ENCODE results near the gene IFITM2.
"Not testable (repeated sequence)": the region's sequence is repeated elsewhere in the genome, so short reads cannot be mapped to it uniquely, and the experiment has no call there.

The IFITM2 gene

DNA sequence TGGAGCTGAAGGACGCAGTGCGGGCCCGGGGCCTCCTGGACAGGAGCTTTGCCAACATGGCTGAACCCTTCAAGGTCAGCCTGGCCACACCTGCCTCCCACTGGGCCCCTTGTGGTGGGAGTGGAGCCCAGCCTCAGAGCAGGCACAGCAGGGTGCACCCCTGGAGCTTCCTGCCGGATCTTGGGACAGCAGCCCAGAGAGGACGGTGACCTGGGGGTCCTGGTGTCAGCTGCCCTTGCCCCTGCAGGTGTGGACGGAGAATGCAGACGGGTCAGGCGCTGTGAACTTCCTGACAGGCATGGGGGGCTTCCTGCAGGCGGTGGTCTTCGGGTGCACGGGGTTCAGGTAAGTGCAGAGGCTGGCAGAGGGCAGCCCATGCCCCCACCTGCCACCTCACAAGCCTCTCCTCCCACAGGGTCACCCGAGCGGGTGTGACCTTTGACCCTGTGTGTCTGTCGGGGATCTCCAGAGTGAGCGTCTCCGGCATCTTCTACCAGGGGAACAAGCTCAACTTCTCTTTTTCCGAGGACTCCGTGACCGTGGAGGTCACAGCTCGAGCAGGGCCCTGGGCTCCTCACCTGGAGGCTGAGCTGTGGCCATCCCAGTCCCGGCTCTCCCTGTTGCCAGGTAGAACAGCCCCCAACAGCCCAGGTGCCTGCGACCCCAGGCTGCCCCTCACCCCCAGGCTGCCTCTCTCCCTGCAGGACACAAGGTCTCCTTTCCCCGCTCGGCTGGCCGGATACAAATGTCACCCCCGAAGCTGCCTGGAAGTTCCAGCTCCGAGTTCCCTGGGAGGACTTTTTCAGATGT, 13.6 kb upstream of the IFITM2 start:
- DNase-seq: no peak

- no peak for DNase-seq
These were observed 12.8 kb upstream of the IFITM2 start for GRCh38 chr11:294780-295179.

GRCh38 chr11:295351-296170, 12.1 kb upstream of the IFITM2 start:
- DNase-seq: no peak

GRCh38 chr11:296171-297050, 11.2 kb upstream of the IFITM2 start:
- DNase-seq: no peak

- DNase-seq: no peak
These were observed 10.5 kb upstream of the IFITM2 start for GRCh38 chr11:297051-297585.

GRCh38 chr11:297586-298405, 9.8 kb upstream of the IFITM2 start:
- DNase-seq: no peak

- DNase-seq: no peak
These were observed 9.1 kb upstream of the IFITM2 start for GRCh38 chr11:298406-299065.

DNA sequence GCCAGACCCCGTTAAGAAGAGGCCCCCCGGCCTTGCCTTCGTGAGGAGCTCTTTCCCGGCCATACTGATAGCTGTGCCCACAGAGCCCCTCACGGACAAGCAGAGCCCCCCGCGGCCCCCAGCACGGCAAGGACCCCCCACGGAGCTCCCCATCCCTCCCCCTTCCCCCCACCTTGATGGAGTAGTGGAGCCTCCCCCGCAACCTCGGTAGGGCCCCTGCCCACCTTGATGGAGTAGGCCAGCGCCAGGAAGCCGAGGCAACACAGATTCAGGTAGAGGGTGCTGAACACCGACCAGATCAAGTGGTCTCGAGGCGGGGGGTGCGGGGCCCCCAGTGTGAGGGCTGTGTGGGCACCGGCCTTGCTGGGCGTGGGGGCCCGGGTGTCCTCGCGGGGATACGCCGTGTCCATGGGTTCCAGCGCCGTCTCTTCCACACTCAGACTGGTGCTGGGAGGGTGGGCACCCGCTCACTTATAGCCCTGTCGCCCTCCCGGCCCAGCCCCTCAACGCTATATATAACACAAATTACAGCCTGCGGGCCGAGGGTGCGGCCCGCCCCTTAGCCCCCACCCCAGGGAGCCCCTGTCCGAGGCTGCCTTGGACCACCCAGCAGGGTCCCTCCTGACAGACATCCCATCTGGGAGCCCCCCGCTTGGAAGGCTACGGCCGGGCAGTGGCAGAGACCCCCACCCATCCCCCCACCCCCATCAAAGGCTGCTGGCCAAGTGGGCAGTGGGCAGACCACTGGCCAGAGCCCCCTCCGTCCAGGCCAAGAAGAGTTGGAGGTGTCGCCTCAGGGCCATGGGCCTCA, 8.3 kb upstream of the IFITM2 start, which contains the start of gene IFITM5:
Gene IFITM5 (minus strand): TSS at position 446 of the 811 bp plus-strand sequence. CDS start 36 bp downstream, at position 410.
- no peak for DNase-seq

GRCh38 chr11:299951-300735, 7.5 kb upstream of the IFITM2 start:
- no peak for DNase-seq

DNA sequence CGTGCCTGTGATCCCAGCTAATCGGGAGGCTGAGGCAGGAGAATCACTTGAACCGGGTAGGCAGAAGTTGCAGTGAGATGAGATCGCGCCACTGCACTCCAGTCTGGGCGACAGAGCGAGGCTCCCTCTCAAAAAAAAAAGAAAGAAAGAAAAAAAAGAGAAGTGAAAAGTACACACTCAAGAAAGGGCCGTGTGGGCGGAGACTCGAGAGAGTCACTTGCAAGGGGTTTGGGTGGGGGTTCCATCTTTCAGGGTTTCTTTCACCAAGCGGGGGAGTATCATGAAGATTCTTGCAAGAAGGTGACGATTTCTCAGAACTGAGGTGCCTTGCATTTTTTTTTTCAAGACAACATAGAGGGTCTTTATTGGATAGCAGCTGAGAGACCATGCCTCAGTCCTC, 4.3 kb upstream of the IFITM2 start:
- DNase-seq: no peak

DNA sequence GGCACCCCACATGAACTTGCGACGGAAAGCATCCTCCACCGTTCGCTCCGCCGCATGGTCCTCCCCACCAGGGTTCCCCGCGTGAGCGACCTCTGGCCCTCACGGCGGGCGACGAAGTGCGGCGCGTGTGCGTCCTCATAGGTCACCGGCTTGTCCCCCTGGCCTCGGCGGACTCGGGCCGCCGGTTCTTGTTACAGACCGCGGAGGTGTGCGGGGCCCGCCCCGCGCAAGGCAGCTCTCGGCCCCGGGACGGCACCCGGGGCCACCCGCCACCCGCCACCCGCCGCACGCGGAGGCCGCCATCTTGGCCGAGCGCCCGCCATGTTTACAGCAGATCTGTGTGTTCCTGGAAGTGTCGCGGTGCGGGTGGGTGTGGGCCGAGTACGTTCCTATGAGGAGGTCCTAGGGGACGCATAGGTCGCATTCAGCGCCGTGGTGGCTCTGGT, 3.5 kb upstream of the IFITM2 start:
- DNase-seq: no peak

GRCh38 chr11:304915-305843, 2.4 kb upstream of the IFITM2 start:
- DNase-seq: peak; percentile 67

- no peak for DNase-seq
These were observed 1.8 kb upstream of the IFITM2 start for GRCh38 chr11:305844-306211.

- DNase-seq: no peak
These were observed 808 bp upstream of the IFITM2 start for GRCh38 chr11:306645-307371.

DNA sequence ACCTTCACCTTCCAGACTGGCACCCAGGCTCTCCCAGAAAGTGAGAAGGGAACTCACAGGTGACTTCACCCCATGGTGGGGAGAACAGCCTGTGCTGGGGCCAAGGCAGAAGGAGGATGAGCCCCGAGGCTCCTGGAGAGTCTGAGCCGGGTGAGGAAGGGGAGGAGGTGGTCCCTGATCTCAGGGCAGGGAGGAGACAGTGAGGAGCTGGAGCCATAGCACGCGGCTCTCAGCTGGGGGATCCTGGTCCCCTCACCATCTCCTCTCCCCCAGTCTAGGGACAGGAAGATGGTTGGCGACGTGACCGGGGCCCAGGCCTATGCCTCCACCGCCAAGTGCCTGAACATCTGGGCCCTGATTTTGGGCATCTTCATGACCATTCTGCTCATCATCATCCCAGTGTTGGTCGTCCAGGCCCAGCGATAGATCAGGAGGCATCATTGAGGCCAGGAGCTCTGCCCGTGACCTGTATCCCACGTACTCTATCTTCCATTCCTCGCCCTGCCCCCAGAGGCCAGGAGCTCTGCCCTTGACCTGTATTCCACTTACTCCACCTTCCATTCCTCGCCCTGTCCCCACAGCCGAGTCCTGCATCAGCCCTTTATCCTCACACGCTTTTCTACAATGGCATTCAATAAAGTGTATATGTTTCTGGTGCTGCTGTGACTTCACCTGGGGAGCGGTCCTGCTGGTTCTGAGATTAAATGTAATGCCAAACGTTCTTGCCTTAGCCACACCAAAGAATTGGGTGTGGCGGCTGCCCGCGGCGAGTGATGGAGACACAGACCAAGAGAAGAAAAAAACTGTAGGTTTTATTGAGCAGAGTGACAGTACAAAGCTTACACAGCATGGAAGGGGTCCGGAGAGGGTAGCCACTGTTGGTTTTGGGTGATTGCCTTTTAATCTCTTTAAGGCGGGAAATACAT, 1.4 kb downstream of the IFITM2 start:
- DNase-seq: peak; percentile 57

DNA sequence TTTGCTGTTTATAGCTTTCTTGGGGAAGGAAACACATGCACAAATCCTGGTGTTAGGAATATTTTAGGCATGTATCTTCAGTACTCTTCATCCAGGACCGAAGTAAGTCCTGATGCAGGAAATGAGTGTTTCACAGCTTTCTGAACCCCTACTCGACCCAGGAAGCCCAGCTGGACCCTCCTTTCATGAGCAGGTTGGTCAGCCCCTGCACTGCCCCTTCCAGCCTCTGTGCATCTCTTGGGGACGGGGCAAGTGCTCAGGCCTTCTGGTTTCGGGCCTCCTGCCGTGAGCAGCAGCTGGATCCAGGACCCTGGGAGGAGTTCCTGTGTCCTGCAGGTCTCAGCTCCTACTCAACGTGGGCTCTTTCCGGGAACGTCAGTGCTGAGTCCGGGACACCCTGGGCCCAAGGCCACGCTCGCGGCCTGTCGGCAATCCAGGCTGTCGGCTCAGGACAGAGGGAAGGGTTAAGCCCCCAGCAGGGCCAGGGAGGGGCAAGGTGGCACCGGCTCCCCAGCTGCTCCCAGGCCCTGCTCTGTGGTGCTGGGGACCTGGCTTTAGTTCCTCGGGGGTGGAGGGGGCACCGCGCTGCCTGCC, 2.5 kb downstream of the IFITM2 start:
- not testable (repeated sequence) for DNase-seq
